ENCODE data around the gene FAM110D.

FAM110D gene

DNA sequence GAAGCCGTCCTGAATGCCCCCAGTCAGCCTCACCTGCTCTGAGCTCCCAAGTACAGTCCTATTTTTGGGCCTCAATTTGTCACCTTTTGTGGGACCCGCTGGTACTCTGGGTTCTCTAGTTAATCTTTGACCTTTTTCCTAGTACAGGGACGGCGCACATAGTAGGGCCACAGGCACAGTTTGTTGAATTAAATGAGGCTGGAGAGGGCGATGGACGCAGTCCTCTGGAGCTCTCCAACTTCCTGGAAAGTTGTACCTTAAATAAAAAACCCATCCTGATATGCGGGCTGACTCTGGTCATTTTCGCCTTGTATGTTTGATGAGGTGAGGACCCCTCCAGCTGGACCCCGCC, 4.8 kb downstream of the FAM110D start:
- DNase-seq, result no peak

DNA sequence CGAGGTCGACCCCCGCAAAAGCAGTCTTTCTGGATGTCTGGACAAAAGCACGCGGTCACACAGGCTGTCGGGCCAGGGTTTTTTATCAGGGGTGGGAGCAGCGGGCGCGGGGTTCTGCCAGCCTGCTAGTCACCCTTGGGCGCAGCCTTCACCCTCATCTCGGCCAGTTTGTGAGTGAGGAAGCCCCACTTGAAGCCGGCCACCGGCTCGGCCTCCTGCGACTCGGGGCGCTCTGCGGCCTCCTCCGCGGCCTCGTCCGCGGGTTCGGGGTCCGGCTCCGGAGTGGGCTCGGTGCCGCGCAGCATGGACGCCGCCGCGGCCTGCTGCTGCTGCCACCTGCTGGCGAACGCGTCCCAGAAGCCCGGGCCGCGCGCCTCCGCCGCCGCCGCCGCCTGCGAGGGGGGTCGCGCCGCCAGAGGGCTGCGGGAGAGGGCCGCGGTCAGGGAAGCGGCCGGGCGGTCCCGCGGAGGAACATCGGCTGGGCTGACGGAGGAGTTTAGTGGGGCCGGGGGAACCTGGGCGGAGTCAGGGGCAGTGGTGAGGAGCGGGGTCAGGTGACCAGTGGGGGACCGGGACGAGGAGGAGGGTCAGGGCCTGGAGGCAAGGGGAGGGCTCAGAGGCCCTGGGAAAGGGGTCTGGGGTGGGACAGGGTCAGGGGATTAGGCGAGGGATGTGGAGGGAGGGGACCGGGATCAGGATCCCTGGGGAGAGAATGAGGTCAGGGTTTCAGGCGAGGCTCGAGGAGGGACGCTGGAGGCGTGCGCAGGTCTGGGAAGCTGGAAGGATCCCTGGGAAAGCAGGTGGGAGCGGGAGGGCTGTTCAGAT, 5.4 kb downstream of the FAM110D start:
- DNase-seq, result peak; percentile 34

DNA sequence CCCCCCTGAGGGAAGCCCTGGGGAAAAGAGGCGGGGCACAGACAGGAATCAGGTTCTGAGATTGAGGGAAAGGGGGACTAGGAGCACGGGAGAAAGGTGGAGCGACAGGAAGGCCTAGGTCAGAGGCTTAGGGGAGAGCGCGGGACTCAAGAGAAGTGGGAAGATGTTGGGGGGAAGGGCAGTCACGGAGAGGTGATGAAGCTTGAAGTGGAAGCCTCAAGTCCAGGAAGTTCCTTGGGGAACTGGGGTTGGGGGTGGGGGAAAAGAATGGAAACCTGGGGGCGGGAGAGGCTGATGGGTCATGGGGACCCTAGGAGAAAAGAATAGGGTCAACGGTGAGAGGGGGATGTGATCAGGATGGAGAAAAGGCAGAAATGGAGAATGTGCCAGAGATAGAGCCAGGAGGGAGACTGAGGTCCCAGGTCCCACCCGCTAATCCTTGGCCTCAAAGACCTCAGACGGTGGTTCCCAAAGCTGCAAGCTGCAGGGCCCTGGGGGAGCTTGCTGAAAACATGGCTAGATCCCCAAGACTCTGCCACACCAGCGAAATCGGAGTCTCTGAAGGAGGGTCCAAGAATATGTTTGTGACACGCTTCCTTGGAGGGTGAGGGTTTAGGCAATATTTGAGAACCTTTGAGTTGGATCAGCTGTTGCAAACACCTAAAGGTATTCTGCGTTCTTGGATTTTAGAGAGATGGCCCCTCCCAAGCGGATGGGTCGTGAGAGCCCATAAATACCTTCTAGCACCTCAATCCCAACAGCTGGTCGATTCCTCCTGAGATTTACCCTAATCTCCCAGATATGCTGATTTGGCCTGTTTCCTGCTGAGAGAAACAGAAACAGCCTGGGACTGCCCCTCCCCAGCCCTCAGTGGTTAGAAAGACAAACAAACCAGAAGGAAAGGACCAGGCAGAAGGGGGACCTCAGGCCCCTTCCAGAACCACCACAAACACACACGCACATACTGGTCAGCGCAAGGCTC, 6.3 kb downstream of the FAM110D start:
- no peak for DNase-seq

DNA sequence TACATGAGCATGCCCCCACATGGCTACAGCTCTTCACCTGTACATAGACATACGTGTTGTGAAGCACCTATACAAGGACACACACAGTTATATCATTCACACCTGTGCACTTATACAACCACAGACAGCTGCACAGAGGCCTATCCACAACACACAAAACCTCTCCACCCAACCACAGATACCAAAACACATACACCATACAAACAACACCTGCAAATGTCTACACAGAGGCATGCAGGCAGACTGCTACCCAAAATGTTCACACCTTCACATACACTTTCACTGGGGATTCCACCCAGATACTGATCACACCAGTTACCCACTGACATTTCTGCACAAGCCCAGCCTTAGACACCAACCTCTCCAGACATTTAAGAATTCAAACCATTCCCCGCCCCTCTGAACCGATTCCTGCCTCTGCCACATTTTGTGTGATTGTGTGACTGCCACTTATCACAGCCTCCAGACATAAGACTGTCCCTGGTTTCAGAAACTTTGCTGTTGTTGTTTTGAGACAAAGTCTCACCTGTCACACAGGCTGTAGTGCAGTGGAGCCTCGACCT, 7.9 kb downstream of the FAM110D start:
- DNase-seq, result no peak

DNA sequence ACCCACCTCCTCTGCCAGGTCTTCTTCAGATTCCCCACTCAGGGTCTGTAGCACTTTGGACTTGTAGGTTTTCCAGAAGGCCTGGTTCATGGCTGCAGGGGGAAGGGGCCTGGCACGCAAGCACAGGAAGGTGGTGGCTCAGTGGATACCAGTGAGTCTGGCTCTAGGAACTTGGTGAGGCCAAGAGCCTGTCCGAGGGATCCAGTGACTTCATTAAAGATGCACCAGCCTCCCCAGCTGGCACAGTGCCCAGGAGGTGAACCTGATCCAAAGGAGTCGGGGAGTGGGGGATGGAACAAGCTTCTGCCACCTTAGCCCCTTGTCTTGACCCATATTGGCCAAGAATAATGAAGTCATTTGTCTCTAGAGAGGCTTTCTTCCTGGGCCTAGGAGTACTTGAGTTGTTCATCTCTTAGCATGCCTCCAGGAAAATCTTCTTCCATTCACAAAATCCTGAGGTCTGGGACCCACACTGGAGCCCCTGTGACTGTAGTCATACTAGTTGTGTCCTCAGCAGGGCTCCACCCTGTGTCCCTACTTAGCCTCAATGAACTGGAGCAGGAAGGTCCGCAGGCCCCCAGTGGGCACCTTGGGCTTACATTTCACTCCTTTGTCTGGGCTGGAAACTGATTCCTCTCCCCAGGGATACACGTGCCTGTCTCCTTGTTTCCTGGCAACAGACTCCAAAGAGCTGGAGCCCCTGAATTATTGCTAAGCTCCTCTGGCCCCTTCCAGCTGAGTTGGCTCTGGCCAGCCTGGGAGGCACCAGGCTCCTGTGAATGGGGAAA, 9.7 kb downstream of the FAM110D start, which contains the start of gene C1orf232:
Gene C1orf232 (minus strand): TSS at position 554 of the 788 bp plus-strand sequence. CDS start 464 bp downstream, at position 90.
- no peak for DNase-seq

DNA sequence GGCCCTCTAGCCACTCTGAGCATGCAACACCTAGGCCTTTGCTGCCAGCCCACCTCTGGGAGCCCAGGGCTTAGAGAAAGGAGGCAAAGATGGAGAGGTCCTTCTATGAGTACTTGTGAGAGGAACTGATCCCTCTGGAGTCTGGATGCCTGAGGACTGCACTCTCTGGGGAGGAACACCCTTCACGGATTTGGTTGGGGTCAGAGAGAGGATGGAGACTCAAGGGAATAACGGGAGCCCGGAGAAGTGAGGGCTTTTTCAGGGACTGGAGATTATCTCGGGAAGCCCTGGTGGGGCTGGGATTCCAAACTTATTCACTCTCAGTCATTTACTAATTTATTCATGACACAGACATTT, 10.3 kb downstream of the FAM110D start:
- DNase-seq, result no peak

DNA sequence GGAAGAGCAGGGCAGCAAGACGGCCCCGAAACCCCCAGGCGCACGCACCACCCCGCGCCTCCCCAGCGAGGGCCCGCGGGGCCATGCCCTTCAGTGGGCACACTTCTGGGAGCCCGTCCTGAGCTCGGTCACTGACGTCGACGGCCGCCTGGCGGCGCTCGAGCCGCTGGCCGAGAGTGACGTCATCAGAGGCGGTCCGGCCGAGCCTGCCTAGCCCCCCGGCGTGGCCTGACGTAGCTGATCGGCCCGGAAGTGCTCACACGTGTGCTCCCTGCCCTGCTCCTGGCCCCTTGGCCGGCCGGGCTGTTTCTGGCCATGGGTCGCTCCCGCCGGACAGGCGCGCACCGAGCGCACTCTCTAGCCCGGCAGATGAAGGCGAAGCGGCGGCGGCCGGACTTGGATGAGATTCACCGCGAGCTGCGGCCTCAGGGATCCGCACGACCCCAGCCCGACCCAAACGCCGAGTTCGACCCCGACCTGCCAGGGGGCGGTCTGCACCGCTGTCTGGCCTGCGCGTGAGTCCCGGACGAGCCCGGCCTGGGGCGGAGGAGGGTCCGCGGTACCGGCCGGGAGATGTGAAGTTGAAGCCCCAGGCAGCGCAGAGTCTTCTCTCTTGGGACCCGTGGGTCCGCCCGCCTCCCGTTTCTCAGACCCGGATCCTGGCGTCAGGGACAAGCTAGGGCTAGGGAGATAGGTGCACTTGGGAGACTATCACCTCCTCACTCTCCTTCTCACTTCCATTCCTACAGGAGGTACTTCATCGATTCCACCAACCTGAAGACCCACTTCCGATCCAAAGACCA, 11.0 kb downstream of the FAM110D start, which contains the start of gene ZNF593:
Gene ZNF593 (plus strand): TSS at position 240 of the 803 bp plus-strand sequence. CDS start 76 bp downstream, at position 316.
- peak; percentile 92 for DNase-seq

DNA sequence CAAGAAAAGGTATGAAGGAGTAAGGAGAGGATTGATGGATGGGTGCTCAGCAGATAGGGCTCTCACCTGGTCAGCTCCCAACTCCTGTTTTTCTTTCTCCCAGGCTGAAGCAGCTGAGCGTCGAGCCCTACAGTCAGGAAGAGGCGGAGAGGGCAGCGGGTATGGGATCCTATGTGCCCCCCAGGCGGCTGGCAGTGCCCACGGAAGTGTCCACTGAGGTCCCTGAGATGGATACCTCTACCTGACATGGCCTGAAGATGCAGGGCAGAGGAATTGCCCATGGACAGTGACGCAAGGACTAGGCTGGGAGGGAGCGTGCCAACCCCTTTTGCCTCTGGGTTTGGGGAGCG, 11.6 kb downstream of the FAM110D start:
- DNase-seq, result no peak

DNA sequence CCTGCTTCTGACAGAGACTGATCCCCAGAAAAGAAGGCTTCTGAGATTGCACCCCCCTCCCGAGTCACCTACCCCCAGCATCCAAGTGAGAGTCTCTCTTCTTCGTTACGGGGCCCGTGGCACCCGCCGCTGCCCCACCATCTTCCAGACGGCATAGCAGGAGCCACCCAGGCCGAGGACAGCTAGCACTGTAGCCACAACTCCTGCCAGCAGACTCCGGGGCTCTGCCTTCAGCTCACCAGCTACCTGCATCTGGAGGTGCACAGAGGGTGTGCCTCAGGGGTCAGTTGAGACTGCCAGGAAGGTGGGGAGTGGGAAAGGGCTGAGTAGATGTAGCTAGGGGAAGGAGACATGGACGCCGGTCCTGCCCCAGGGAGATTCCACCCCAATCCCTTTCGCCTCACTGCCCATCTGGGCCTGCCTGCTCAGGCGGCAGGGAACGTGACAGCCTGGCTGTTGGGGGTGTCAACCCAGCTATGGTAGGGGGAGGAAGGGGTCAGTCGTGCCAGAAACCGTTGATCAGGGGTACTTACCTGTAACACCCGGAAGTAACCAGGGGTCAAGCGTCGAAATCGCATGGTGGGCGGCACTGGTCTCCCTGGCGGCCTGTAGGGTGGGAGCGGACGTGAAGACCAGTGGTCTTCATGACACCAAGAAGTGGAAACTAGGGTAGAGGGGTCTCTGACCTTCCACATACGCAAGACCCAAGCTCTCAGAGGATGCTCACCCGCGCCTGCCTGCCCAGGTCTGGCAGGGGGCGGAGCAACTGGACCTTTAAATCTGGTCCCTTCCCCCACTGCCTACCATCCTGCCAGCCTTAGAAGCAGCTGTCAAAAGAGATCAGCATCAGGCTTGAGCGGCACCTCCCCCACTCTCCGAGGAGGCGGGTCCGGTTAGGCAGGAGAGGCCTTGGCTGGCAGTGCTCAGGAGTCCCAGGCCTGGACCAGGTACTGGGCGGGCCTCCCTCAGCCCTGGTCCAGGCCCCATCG, 12.5 kb downstream of the FAM110D start, which contains the start of gene ZNF593OS:
Gene ZNF593OS (minus strand): TSS at position 749 of the 989 bp plus-strand sequence. CDS start 171 bp downstream, at position 578.
- DNase-seq, result no peak

DNA sequence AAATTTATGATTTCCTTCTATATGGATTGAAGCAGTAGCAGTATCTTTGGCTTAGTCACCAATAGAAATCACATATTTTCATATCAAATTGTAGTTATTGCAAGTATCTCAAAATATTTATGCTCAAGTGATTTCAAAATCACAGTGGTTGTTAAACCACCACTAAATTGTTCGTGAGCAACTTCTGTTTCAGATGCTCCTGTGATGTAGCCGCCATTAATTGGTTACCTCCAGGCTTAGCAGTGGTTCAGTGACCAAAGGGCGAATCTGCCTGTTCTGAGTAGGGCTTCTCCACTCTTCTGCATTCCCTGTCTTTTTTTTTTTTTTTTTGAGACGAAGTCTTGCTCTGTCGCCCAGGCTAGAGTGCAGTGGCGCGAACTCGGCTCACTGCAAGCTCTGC, 16.5 kb downstream of the FAM110D start:
- DNase-seq, result no peak

DNA sequence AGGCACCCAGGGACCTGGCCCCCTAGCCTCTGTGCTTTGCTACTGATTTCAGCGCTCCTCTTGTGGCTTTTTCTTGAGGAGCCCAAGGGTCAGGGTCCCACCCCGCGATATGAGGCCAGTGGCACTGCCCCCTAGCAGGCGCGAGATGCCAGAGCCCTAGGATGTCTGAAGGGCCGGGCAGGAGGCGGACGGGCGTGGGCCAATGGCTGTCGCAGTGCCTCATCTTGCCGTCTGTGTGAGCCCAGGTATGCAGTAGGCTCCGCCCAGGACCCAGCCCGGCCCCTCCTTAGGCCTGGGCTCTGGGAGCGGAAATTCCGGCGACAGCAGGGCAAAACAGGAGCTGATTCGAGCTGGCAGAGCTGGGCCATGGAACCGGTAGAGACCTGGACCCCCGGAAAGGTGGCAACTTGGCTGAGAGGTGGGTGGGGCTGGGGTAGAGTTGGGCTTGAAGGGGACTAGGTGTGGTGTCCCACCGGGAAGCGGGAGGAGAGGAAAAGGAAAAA, 18.4 kb downstream of the FAM110D start, which contains the start of gene CNKSR1:
Gene CNKSR1 (plus strand): TSS at position 310 of the 503 bp plus-strand sequence. CDS start 57 bp downstream, at position 367.
- no peak for DNase-seq

DNA sequence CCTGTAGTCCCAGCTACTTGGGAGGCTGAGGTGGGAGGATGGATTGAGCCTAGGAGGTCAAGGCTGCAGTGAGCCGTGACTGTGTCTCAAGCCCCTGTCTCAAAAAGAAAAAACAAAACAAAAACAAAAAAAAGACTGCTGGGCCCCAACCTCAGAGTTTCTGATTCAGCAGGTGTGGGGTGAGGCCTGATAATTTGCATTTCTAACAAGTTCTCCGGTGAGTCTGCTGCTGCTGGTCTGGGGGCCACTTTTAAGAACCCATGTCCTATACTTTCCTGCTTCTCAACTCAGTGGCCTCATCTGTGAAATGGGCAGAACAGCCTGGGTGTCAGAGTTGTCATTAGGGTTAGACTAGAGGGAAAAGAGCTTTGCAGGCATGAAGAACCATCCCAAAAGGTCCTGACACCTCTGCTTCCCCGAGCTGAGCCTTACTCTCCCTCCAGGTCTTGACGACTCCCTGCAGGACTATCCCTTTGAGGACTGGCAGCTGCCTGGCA, 21.2 kb downstream of the FAM110D start:
- DNase-seq, result no peak

DNA sequence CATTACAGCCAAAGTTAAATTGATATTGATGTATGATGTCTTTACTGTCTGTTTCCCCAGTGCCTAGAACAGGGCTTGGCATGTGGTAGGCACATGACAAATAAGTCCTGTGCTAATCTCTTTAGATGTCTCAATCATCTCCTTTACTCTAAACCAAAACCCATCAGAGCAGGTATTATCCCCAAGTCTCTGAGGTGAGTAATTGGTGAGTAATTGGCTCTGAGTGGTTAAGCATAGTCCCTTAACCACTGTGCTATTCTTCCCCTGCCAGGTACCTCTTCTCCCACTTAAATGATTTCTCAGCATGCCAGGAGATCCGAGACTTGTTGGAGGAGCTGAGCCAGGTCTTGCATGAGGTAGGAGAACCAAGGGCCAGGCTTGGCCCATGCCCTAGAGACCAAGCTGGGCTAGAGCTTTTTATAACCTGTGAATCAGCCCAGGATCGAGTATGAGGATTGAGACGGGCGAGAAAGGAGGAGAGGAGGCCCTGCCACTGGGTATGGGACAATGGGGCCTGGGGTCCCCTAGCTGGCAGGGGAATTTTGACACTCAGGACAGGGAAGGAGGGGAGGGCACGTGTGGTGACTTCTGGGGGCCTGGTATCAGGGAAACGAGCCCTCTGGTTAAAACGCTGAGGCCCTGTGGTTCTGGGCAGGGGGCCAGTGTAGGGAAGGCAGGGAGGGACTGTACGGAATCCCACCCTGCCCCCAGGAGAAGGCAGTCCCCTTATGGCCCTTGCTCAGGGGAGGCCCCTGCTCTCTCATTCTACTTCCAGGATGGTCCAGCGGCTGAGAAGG, 22.9 kb downstream of the FAM110D start:
- DNase-seq, result no peak

DNA sequence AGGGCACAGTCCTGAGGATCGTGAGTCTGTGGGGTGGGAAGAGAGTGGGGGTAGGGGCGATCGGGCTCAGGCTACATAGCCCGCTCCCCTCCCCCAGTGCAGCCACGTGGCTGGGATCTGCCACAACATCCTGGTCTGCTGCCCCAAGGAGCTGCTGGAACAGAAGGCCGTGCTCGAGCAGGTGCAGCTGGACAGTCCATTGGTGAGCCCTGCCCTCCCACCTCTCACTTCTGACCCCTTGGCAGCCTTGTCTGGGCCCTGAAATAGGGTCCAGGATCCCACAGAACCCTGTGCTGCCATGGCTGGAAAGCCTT, 23.5 kb downstream of the FAM110D start:
- DNase-seq, result no peak

DNA sequence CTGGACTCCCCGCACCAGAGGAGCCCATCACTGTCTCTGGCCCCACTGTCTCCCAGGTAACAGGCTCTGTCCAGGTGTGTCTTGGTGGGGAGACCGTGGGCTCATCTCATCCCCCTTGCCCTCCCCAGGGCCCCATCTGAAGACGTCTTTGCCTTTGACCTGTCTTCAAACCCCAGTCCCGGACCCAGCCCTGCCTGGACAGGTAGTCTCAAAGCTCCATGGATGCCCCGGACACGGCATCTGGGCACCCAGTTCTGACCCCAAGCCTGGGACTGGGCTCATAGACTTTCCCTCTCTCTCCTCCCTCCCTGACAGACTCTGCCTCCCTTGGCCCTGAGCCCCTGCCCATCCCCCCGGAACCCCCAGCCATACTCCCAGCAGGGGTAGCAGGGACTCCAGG, 25.2 kb downstream of the FAM110D start:
- no peak for DNase-seq

DNA sequence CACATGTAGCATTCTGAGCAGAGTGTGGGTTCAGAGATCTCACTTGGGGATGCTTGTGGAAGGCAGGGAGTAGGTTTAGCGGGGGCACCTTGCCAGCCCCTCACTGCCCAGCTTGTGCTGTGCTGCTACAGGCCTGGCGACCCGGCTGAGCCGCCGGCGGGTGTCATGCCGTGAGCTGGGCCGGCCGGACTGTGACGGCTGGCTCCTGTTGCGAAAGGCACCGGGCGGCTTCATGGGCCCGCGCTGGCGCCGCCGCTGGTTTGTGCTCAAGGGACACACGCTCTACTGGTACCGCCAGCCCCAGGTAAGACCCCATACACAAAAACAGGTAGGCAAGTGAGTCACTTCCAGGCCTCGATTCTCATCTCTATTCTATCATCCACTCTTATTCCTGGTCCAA, 26.0 kb downstream of the FAM110D start:
- no peak for DNase-seq

DNA sequence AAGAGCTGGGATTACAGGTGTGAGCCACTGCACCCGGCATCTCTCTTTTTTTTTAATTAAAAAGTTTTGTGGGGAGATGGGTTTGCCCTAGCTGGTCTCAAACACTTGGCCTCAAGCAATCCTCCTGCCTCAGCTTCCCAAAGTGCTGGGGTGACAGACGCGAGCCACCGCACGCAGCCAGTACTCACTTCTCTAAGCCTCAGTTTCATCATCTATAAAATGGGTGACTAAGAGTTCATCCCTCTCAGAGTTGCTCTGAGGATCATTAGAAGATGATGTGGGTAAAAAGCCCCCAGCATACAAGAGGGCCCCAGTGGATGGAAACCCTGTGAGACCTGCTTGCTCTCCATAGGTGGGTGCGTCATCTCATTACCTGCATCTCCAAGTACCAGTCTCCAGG, 29.0 kb downstream of the FAM110D start:
- no peak for DNase-seq

DNA sequence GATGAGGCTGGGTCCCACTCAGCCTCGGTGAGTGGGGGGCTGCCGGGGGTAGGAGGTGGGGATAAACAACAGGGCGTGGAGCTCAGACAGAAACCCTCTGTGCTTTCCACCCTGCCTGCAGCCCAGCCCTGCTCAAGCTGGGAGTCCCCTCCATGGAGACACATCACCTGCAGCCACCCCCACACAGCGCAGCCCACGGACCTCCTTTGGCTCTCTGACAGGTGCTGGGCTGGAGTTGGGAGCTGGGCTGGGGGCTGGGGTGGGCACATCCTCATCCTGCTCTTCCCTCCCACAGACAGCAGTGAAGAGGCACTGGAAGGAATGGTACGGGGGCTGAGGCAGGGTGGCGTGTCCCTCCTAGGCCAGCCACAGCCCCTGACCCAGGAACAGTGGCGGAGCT, 29.6 kb downstream of the FAM110D start:
- no peak for DNase-seq

DNA sequence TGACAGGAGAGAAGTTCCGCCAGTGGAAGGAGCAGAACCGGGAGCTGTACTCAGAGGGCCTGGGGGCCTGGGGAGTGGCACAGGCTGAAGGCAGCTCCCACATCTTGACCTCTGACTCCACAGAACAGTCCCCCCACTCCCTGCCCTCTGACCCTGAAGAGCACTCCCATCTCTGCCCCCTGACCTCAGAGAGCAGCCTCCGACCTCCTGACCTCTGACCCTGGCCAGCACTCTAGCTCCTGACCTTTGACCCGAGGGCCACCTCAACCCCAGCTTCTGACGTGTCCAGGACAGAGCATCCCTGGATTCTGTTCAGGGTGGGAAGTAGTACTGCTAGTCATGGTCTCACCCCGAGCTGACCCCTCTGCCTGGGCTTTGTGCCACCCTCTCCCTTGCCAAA, 30.5 kb downstream of the FAM110D start:
- no peak for DNase-seq
